Activated CD8-positive, alpha-beta memory T cell treated with anti-CD3 and anti-CD28 coated beads, Interleukin-2, amount 50 U/mL, for 1 hour (primary cell): ENCODE results near the gene PHAF1.
"Not testable (repeated sequence)": the region's sequence is repeated elsewhere in the genome, so short reads cannot be mapped to it uniquely, and the experiment has no call there.

Experiments
- DNase-seq: peaks from one replicate; pipeline ENCODE4 v3.0.0-alpha.2; 2020; ENCODE audit errors: extremely low read depth

The PHAF1 gene

GRCh38 chr16:67105246-67105645 is 4.5 kb upstream of the PHAF1 start:
- no peak for DNase-seq

GRCh38 chr16:67105881-67106280 is 3.9 kb upstream of the PHAF1 start:
- DNase-seq = no peak

- no peak for DNase-seq
These were observed 1.3 kb upstream of the PHAF1 start for GRCh38 chr16:67108489-67108888.

- no peak for DNase-seq
These were observed 772 bp upstream of the PHAF1 start for GRCh38 chr16:67108931-67109406.

GRCh38 chr16:67111951-67112444 is 2.3 kb downstream of the PHAF1 start:
- no peak for DNase-seq

GRCh38 chr16:67112591-67113399 is 3.1 kb downstream of the PHAF1 start:
- no peak for DNase-seq

- no peak for DNase-seq
These were observed 5.1 kb downstream of the PHAF1 start for GRCh38 chr16:67114793-67115192.

GRCh38 chr16:67115639-67116038 is 5.9 kb downstream of the PHAF1 start:
- no peak for DNase-seq

GRCh38 chr16:67116388-67117311 is 6.9 kb downstream of the PHAF1 start:
- no peak for DNase-seq

GRCh38 chr16:67117716-67118115 is 8.0 kb downstream of the PHAF1 start:
- no peak for DNase-seq

GRCh38 chr16:67120025-67120424 is 10.3 kb downstream of the PHAF1 start:
- no peak for DNase-seq

GRCh38 chr16:67122799-67123198 is 13.1 kb downstream of the PHAF1 start:
- not testable (repeated sequence) for DNase-seq

- DNase-seq = no peak
These were observed 18.7 kb downstream of the PHAF1 start for GRCh38 chr16:67128417-67128816.

GRCh38 chr16:67128887-67129286 is 19.1 kb downstream of the PHAF1 start:
- DNase-seq = no peak

- no peak for DNase-seq
These were observed 19.7 kb downstream of the PHAF1 start for GRCh38 chr16:67129422-67129821.

- DNase-seq = no peak
These were observed 27.9 kb downstream of the PHAF1 start for GRCh38 chr16:67137605-67138004.

- no peak for DNase-seq
These were observed 31.6 kb downstream of the PHAF1 start for GRCh38 chr16:67141391-67141790.

- no peak for DNase-seq
These were observed 32.6 kb downstream of the PHAF1 start for GRCh38 chr16:67142342-67142741.

- DNase-seq = no peak
These were observed 35.2 kb downstream of the PHAF1 start for GRCh38 chr16:67144943-67145342.

GRCh38 chr16:67145746-67146145 is 36.0 kb downstream of the PHAF1 start:
- DNase-seq = no peak

- no peak for DNase-seq
These were observed 37.0 kb downstream of the PHAF1 start for GRCh38 chr16:67146523-67147357.
